Measurements from ENCODE around the gene ZNF705A. TPM values are rescaled to one million over a fixed set of nuclear protein-coding genes. Genes with fewer than 3 reads are reported as not detected.
"Not testable (repeated sequence)": the region's sequence is repeated elsewhere in the genome, so short reads cannot be mapped to it uniquely, and the experiment has no call there.

ZNF705A gene
- total RNA-seq, 1 donor from 2014 or later: not detected

- no peak for TF ChIP-seq CTCF (conservative IDR thresholded peaks at IDR 0.05)
- H3K27ac Mint-ChIP-seq: no peak overlapping the region
- H3K9me3 Mint-ChIP-seq: no peaks in the 10 kb centered on the region
- no peaks in the 10 kb centered on the region for H3K4me1 Mint-ChIP-seq (ENCODE audit: unreplicated experiment)
- H3K36me3 Mint-ChIP-seq: peaks cover 4% of the 10 kb centered on the region
- H3K4me3 Mint-ChIP-seq: no peak overlapping the region
- DNase-seq (ENCODE audit: extremely low spot score, unreplicated experiment): no peak
- H3K27me3 Mint-ChIP-seq: peaks cover 27% of the 10 kb centered on the region
These were observed 399 bp upstream of the ZNF705A start for GRCh38 chr12:8156416-8156815.

- DNase-seq (ENCODE audit: extremely low spot score, unreplicated experiment): no peak
- Mint-ChIP-seq H3K4me1 (ENCODE audit: unreplicated experiment) (no peaks in the 10 kb centered on the region), H3K27ac (no peak overlapping the region), H3K9me3 (no peaks in the 10 kb centered on the region), H3K36me3 (peaks cover 4% of the 10 kb centered on the region), H3K4me3 (no peak overlapping the region), H3K27me3 (peaks cover 21% of the 10 kb centered on the region)
- TF ChIP-seq CTCF (conservative IDR thresholded peaks at IDR 0.05): no peak
These were observed 826 bp downstream of the ZNF705A start for GRCh38 chr12:8157484-8158198.

- not testable (repeated sequence) for H3K4me1 Mint-ChIP-seq (ENCODE audit: unreplicated experiment); H3K4me3 Mint-ChIP-seq; H3K27me3 Mint-ChIP-seq; H3K36me3 Mint-ChIP-seq; H3K27ac Mint-ChIP-seq; H3K9me3 Mint-ChIP-seq; DNase-seq (ENCODE audit: extremely low spot score, unreplicated experiment)
These were observed 16.1 kb downstream of the ZNF705A start for GRCh38 chr12:8172911-8173310.

- not testable (repeated sequence) for H3K27ac Mint-ChIP-seq; H3K4me1 Mint-ChIP-seq (ENCODE audit: unreplicated experiment); H3K27me3 Mint-ChIP-seq; H3K9me3 Mint-ChIP-seq; H3K36me3 Mint-ChIP-seq
- H3K4me3 Mint-ChIP-seq: peak overlapping the region; percentile 80
- DNase-seq (ENCODE audit: extremely low spot score, unreplicated experiment): peak; percentile 78
- peak; percentile 78 for TF ChIP-seq CTCF (conservative IDR thresholded peaks at IDR 0.05)
These were observed 23.3 kb downstream of the ZNF705A start for GRCh38 chr12:8179989-8180585.

- H3K27me3 Mint-ChIP-seq; H3K36me3 Mint-ChIP-seq; DNase-seq (ENCODE audit: extremely low spot score, unreplicated experiment); H3K27ac Mint-ChIP-seq; H3K9me3 Mint-ChIP-seq; H3K4me1 Mint-ChIP-seq (ENCODE audit: unreplicated experiment): not testable (repeated sequence)
- H3K4me3 Mint-ChIP-seq: peak overlapping the region; percentile 83
These were observed 24.5 kb downstream of the ZNF705A start for GRCh38 chr12:8181271-8181670.

- H3K36me3 Mint-ChIP-seq; H3K4me1 Mint-ChIP-seq (ENCODE audit: unreplicated experiment); H3K27ac Mint-ChIP-seq; H3K27me3 Mint-ChIP-seq; DNase-seq (ENCODE audit: extremely low spot score, unreplicated experiment); H3K4me3 Mint-ChIP-seq; H3K9me3 Mint-ChIP-seq: not testable (repeated sequence)
These were observed 26.1 kb downstream of the ZNF705A start for GRCh38 chr12:8182923-8183322.

- not testable (repeated sequence) for H3K27me3 Mint-ChIP-seq; H3K27ac Mint-ChIP-seq; H3K36me3 Mint-ChIP-seq; H3K4me1 Mint-ChIP-seq (ENCODE audit: unreplicated experiment); H3K9me3 Mint-ChIP-seq; H3K4me3 Mint-ChIP-seq; DNase-seq (ENCODE audit: extremely low spot score, unreplicated experiment)
These were observed 26.5 kb downstream of the ZNF705A start for GRCh38 chr12:8183346-8183745.

GRCh38 chr12:8184206-8184605, 27.4 kb downstream of the ZNF705A start:
- not testable (repeated sequence) for H3K4me1 Mint-ChIP-seq (ENCODE audit: unreplicated experiment); H3K27me3 Mint-ChIP-seq; DNase-seq (ENCODE audit: extremely low spot score, unreplicated experiment); H3K27ac Mint-ChIP-seq; H3K9me3 Mint-ChIP-seq; H3K36me3 Mint-ChIP-seq; H3K4me3 Mint-ChIP-seq

GRCh38 chr12:8188088-8188487, 31.3 kb downstream of the ZNF705A start:
- not testable (repeated sequence) for H3K36me3 Mint-ChIP-seq; H3K4me3 Mint-ChIP-seq; H3K27ac Mint-ChIP-seq; H3K4me1 Mint-ChIP-seq (ENCODE audit: unreplicated experiment); H3K9me3 Mint-ChIP-seq; H3K27me3 Mint-ChIP-seq; DNase-seq (ENCODE audit: extremely low spot score, unreplicated experiment)

- H3K27me3 Mint-ChIP-seq; DNase-seq (ENCODE audit: extremely low spot score, unreplicated experiment); H3K4me3 Mint-ChIP-seq; H3K4me1 Mint-ChIP-seq (ENCODE audit: unreplicated experiment); H3K27ac Mint-ChIP-seq; H3K36me3 Mint-ChIP-seq; H3K9me3 Mint-ChIP-seq: not testable (repeated sequence)
These were observed 41.0 kb downstream of the ZNF705A start for GRCh38 chr12:8197685-8198308.

Data from type B pancreatic cell (in vitro differentiated cells).